Activated naive CD8-positive, alpha-beta T cell treated with anti-CD3 and anti-CD28 coated beads, Interleukin-2, amount 50 U/mL, for 16 hours (primary cell): ENCODE results near the gene HDAC7.
"Not testable (repeated sequence)": the region's sequence is repeated elsewhere in the genome, so short reads cannot be mapped to it uniquely, and the experiment has no call there.

Experiments
- DNase-seq: peaks from one replicate; pipeline ENCODE4 v3.0.0-alpha.2; 2020; ENCODE audit warnings: low read depth, low spot score

HDAC7 gene

DNA sequence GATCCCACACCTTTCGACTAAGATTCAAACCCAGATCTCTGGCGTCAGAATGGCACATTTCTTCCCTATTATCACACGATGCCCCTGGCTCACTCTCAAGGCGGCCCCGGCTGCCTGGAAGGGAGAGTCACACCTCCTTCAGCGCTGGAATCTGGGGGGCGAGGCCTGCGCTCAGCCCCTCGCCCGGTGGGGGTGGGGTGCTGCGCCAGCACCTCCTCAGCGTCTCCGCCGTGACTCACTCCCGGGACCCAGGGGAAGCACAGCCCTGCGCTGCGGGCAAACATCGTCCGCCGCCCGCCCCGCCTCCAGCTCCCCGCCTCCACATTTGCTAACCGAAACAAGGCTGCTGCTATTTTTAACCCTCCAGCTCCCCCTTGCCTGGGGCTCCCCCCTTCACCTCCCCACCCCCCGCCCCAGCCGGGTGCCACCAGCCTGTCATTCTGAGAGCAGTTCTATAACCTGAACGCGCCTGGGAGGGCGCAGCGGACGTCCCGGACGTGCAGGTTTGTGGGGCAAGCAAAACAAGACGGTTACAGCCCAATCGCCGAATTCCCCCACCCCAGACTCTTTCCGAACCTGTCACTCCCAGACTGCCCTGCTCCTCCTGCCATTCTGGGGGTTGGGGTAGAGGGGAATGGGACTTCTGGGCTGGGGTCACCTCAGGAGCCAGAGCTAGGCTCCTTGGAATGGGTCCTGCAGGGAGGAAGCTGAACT is 6.7 kb downstream of the HDAC7 start:
- peak; percentile 94 for DNase-seq

GRCh38 chr12:47811581-47812484 is 7.9 kb downstream of the HDAC7 start:
- DNase-seq = no peak

DNA sequence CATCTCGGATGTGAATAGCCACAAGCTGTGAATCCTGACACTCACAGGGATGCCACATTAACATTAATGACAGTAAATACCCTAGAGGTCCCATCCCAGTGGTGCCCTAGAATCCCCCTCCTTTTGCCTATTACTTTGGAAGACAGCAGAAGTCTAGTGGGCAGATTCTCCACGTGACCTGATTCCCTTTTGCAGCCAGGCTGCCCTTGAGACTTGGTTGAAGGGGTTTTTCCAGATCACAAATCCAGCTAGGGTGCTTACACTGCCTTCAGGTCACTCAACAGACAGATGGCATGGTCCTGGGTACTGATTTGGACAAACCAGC is 8.7 kb downstream of the HDAC7 start:
- DNase-seq = no peak

GRCh38 chr12:47809518-47809917 is 10.2 kb downstream of the HDAC7 start:
- not testable (repeated sequence) for DNase-seq

GRCh38 chr12:47808574-47809365 is 10.9 kb downstream of the HDAC7 start:
- DNase-seq = no peak

DNA sequence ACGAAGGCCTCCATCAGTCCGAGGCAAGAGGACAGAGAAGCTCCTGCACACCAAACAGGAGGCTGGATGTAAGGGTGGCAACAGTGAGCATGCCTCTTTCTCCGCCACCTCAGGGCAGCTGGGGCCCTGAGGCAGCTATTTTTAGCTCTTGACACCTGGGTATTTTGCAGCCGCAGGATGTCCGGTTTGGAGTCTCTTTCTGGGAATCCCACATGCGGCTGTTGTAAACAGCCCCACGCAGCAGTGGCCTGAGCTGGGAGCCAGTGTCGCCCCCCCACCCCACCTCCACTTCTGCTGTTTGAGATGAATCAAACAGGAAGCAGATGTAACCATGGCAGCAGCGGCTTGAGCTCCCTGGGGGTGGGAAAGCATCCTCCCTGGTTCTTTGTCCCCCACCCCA is 11.7 kb downstream of the HDAC7 start:
- peak; percentile 57 for DNase-seq

DNA sequence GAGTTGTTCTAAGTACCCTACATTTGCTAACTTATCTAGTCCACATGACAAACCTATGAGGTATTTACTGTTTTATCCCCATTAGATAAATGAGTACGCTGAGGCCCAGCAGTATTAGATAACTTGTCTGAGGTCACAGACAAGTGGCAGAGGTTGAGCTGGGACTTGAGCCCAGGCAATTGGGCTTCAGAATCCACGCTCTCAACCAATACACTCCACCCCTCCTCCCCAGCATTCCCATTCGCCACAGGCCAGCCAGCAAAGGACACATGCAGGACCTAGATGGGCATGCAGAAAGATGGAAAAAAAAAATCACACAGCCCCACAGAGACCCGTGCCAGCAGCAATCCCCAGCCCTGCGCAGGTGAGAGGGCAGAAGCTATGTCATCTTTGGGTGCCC is 12.4 kb downstream of the HDAC7 start:
- no peak for DNase-seq

GRCh38 chr12:47805417-47805816 is 14.3 kb downstream of the HDAC7 start:
- DNase-seq = no peak

DNA sequence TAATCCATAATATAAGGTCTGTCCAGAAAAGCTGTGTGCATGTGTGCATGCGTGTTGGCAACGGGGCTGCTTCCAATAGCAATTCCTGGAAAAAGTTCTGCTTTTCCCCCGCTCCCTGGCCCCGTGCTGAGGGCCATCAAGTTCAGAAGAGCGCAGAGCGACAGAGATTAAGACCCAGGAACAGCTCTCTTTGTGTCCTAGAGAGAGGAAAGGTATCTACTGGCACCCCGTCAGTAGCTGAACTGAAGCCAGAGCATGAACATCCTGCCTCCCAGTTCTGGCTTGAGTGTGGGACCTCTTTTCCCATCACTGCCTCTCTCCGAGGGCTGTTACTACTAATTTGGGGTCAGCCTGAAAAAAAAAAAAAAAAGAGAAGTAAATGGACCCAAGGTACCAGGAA is 15.5 kb downstream of the HDAC7 start:
- no peak for DNase-seq

DNA sequence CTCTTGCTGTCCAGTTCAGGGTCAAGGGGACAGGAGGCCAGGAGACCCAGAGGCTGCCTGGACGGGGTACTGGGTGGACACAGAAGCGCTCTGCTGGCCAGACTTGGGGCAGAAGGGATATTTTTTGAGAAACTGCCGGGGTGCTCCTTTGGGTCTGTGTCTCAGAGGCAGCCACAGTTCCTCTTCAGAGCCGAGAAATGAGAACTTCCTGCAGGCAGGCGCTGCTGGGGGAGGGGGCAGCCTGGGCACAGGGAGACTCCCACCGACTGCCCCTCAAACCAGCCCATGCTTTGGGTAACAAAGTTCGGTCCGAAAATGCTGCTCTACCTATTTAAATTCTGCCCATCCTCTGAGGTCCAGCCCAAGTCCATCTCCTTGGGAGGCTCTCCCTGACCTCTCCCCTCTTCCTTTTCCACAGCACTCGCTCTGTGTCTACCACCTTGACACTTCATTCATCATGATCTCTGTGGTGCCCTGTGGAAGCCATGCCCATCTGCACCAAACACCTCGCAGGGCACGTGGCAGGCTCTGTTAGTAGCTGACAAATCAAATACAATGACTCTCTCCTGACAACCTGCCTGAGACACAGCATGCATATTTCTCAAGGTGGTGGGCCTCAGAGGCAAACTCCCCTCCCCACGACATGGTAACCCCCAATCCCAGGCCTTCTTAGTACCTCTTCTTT is 16.4 kb downstream of the HDAC7 start:
- no peak for DNase-seq

DNA sequence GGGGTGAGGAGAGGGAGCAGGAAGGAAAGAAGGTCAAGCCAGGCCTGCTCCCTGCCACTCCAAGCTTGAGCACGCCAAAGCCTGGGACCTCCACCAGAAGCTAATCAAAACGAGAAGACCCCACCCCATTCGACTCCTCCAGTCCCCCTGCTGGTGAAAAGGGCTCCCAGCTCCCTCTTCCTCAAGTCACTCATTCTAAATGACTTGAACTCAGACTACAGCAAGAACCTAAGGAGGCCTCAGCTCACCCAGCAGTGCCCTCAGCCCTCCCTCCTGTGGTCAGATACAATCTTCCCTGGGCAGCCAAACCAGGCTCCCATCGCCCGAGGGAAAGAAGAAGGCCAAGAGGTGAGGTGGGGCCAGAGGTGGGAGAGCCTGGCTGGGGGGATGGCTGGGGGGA is 17.4 kb downstream of the HDAC7 start:
- no peak for DNase-seq

DNA sequence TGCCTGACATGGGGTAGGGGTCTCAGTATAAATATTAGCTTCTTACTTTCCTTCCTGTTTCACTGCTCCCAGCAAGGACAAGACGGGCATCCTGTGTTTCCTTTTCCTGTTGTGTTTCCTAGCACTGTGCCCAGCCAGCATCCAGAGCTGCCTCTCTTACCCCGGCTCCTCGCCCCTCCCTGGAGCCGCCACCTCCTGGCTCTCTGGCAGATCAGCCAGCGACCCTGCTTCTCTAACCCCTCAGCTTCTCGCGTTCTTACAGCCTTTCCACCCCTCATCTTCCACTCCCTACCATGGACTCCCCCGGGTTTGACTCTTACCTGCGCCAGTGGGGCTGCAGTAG is 17.8 kb downstream of the HDAC7 start:
- DNase-seq = no peak

GRCh38 chr12:47801170-47801903 is 18.4 kb downstream of the HDAC7 start:
- DNase-seq = no peak

- no peak for DNase-seq
Observed at GRCh38 chr12:47800582-47800981, 19.1 kb downstream of the HDAC7 start.

- no peak for DNase-seq
Observed at GRCh38 chr12:47799357-47799955, 20.2 kb downstream of the HDAC7 start.

GRCh38 chr12:47798382-47798948 is 21.2 kb downstream of the HDAC7 start:
- no peak for DNase-seq

GRCh38 chr12:47797441-47797840 is 22.3 kb downstream of the HDAC7 start:
- DNase-seq = no peak

DNA sequence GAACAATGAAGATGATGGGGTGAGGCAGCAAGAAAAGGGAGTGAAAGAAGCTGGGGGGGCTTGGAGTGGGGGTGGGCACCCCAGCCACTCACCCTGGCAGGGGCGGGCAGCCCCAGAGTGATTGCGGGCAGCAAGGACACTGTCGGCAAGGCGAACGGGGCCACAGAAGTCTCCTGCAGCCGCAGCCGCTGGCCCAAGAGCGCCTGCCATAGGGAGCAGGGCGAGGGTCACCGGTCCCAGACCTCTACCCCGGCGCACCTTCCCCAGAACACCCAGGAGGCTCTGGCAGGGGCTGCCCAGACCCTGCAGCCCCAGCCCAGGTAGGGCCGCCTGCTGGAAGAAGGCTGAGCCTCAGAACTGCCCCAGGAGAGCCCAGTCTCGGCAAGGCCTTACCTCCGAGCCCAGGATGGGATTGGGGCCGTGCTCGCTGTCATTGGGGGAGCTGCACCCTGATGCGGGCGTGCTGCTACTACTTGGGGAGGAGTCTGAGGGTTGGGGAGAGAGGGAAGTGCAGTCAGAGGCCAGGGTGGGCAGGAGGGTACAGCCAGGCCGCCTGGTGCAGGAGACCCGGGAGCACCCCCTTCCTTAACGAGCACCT is 23.8 kb downstream of the HDAC7 start:
- no peak for DNase-seq

GRCh38 chr12:47795121-47795813 is 24.4 kb downstream of the HDAC7 start:
- no peak for DNase-seq
